OCI-LY3 (cell line): ENCODE results near the gene AGAP4.
"Not testable (repeated sequence)": the region's sequence is repeated elsewhere in the genome, so short reads cannot be mapped to it uniquely, and the experiment has no call there.

Experiments used
- H2AFZ ChIP-seq: fragments of 200-600, 300-600 bp; shearing (Covaris generic); 2 replicates; pipeline ENCODE4 v1.6.0; 2014; ENCODE audit warnings: antibody characterized with exemption, low read depth, low read length
- H3K27ac ChIP-seq: fragments of 200-600, 300-600 bp; sonication (generic); 2 replicates; pipeline ENCODE4 v1.5.1; 2014; ENCODE audit warnings: mild to moderate bottlenecking, low read length, moderate library complexity, mixed read lengths
- H3K27me3 ChIP-seq: fragments of 200-600, 300-600 bp; sonication (generic); 2 replicates; pipeline ENCODE4 v1.6.1; 2014; ENCODE audit warnings: low read depth, low read length, mixed read lengths
- H3K36me3 ChIP-seq: fragments of 200-600, 300-600 bp; sonication (generic); replicated peaks from 2 replicates; pipeline ENCODE3; 2014; ENCODE audit warnings: low read depth, low read length, mixed read lengths
- H3K4me1 ChIP-seq: fragments of 300-600, 200-600 bp; sonication (generic); 2 replicates; pipeline ENCODE4 v1.6.1; 2014; ENCODE audit warnings: low read length, mixed read lengths
- H3K4me2 ChIP-seq: fragments of 200-600, 300-600 bp; sonication (generic); 2 replicates; pipeline ENCODE4 v1.6.1; 2014; ENCODE audit warnings: low read length, mixed read lengths
- H3K4me3 ChIP-seq: fragments of 300-600, 200-600 bp; sonication (generic); 2 replicates; pipeline ENCODE4 v1.5.1; 2014; ENCODE audit warnings: antibody characterized with exemption, mild to moderate bottlenecking, low read length, moderate library complexity
- H3K79me2 ChIP-seq: fragments of 300-600, 200-600 bp; shearing (Covaris generic); 2 replicates; pipeline ENCODE4 v1.6.1; 2014; ENCODE audit warnings: mild to moderate bottlenecking, low read length, mixed read lengths
- H3K9ac ChIP-seq: fragments of 300-600, 200-600 bp; shearing (Covaris generic); 2 replicates; pipeline ENCODE4 v1.6.0; 2014; ENCODE audit warnings: mild to moderate bottlenecking, low read length, moderate library complexity
- H3K9me3 ChIP-seq: fragments of 200-600, 300-600 bp; shearing (Covaris generic); 2 replicates; pipeline ENCODE4 v1.6.1; 2014; ENCODE audit warnings: low read length, mixed read lengths; ENCODE audit not compliant: insufficient read depth
- H4K20me1 ChIP-seq: fragments of 200-600, 300-600 bp; sonication (generic); 2 replicates; pipeline ENCODE4 v1.6.1; 2016; ENCODE audit warnings: low read length, mixed read lengths; ENCODE audit not compliant: insufficient read depth

Gene AGAP4

DNA sequence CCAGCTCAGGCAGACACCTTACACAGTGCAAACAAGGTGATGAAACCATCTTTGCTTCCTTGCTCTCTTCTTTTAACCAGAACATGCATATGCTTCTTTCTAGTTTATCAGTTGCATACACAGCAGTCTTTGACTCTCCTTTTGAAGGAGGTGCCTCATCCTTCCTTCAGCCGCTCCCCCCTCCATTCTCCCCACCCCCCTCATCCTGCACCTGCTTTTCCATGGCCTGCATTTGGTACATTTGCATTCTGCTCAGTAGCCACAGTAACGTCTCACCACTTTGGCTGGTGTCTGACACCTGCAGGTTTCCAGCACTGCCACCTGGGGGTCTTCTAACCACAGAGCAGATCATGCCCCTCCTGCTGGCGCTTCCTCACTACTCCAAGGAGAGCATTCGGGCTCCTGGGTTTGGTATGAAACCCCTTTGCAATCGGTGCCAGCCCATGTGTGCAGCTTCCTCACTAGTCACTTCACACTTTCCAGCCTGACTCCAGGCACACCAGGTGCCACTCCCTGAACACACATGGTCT, 60.0 kb downstream of the AGAP4 start:
- H2AFZ ChIP-seq, H3K4me3 ChIP-seq, H3K9ac ChIP-seq, H4K20me1 ChIP-seq, H3K36me3 ChIP-seq, H3K79me2 ChIP-seq, H3K27me3 ChIP-seq, H3K27ac ChIP-seq, H3K4me2 ChIP-seq, H3K9me3 ChIP-seq, H3K4me1 ChIP-seq: not testable (repeated sequence)

DNA sequence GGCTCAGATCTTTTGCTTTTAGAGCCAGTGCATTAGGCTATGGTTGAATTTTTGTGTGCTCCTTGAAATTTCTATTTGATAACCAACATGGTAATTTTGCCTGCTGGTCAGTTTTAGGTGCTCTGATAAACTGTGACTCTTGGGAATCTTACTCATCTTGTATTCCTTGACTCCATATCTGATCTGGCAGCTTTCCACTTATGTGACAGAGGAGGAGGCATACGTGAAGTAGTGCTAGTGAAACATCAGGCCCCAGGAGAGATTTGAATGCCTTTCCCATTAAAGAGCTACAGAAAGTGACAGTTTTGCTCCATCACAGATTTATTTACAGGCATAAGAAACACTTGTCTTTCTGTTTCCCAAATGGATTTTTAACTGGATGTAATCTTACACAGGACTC, 61.1 kb downstream of the AGAP4 start:
- H3K9ac ChIP-seq, H3K27me3 ChIP-seq, H3K4me3 ChIP-seq, H3K27ac ChIP-seq, H3K79me2 ChIP-seq, H3K4me1 ChIP-seq, H2AFZ ChIP-seq, H3K36me3 ChIP-seq, H3K9me3 ChIP-seq, H4K20me1 ChIP-seq, H3K4me2 ChIP-seq: not testable (repeated sequence)
